Suppressor macrophage (primary cell): Measurements from ENCODE around the gene TTC27.
A peak's percentile ranks its signal among the peaks of the same experiment; 100 is the strongest.
"Not testable (repeated sequence)": the region's sequence is repeated elsewhere in the genome, so short reads cannot be mapped to it uniquely, and the experiment has no call there.

Experiments
- DNase-seq, 4 experiments: peaks; one replicate each; pipeline ENCODE4 v3.0.0-alpha.2; 2020 to 2022

Gene TTC27

GRCh38 chr2:32860385-32860784 is 232.5 kb downstream of the TTC27 start:
- no peak for DNase-seq

GRCh38 chr2:32862269-32863055 is 234.6 kb downstream of the TTC27 start:
- DNase-seq: peak in 3 of 4 experiments; percentile 5 to 10 (median 8)

- no peak for DNase-seq
Measured at GRCh38 chr2:32863326-32863725, 235.5 kb downstream of the TTC27 start.

- no peak for DNase-seq
Measured at GRCh38 chr2:32863803-32864202, 236.0 kb downstream of the TTC27 start.

GRCh38 chr2:32864334-32865111 is 236.7 kb downstream of the TTC27 start:
- no peak for DNase-seq

- DNase-seq: no peak
Measured at GRCh38 chr2:32865399-32866068, 237.7 kb downstream of the TTC27 start.

GRCh38 chr2:32866462-32866861 is 238.6 kb downstream of the TTC27 start:
- DNase-seq: not testable (repeated sequence)
